Karpas-422 (cell line): ENCODE measurements around the gene RBKS. TPM values are rescaled to one million over a fixed set of nuclear protein-coding genes. Genes with fewer than 3 reads are reported as not detected.

Experiments used
- DNase-seq: peaks from one replicate; pipeline ENCODE4 v3.0.0-alpha.2; 2015
- H2AFZ ChIP-seq: fragments of 200-600 bp; sonication (generic); 2 replicates; pipeline ENCODE4 v1.6.1; 2014; ENCODE audit warnings: antibody characterized with exemption, low read length, mixed read lengths
- H3K27ac ChIP-seq: fragments of 200-600 bp; sonication (generic); 2 replicates; pipeline ENCODE4 v1.5.1; 2014; ENCODE audit warnings: mild to moderate bottlenecking, low read length, moderate library complexity
- H3K27me3 ChIP-seq: fragments of 200-600 bp; sonication (generic); 2 replicates; pipeline ENCODE4 v1.6.1; 2014; ENCODE audit warnings: low read length, mixed read lengths
- H3K36me3 ChIP-seq: fragments of 200-600 bp; sonication (generic); 2 replicates; pipeline ENCODE4 v1.6.1; 2014; ENCODE audit warnings: low read length, mixed read lengths; ENCODE audit not compliant: insufficient read depth
- H3K4me1 ChIP-seq: fragments of 200-600 bp; sonication (generic); 2 replicates; pipeline ENCODE4 v1.6.1; 2014; ENCODE audit warnings: mild to moderate bottlenecking, low read length, mixed read lengths
- H3K4me2 ChIP-seq: fragments of 200-600 bp; sonication (generic); 2 replicates; pipeline ENCODE4 v1.6.1; 2014; ENCODE audit warnings: low read length, low read depth, mild to moderate bottlenecking; ENCODE audit not compliant: poor library complexity, severe bottlenecking
- H3K4me3 ChIP-seq: fragments of 200-600 bp; sonication (generic); 2 replicates; pipeline ENCODE4 v1.5.1; 2014; ENCODE audit warnings: mild to moderate bottlenecking, antibody characterized with exemption, low read length, mixed read lengths
- H3K79me2 ChIP-seq: fragments of 200-600 bp; sonication (generic); 2 replicates; pipeline ENCODE4 v1.6.1; 2014; ENCODE audit warnings: mild to moderate bottlenecking, low read length, mixed read lengths
- H3K9ac ChIP-seq: fragments of 200-600 bp; sonication (generic); 2 replicates; pipeline ENCODE4 v1.6.0; 2014; ENCODE audit warnings: low read length
- H3K9me2 ChIP-seq: fragments of 200-600 bp; sonication (generic), shearing (Covaris generic); replicated peaks from 2 replicates; pipeline ENCODE4 v1.6.0; 2014; ENCODE audit warnings: mild to moderate bottlenecking, low read length, moderate library complexity; ENCODE audit not compliant: insufficient read depth
- H3K9me3 ChIP-seq: fragments of 300-700, 200-600 bp; sonication (generic); 2 replicates; pipeline ENCODE4 v1.6.1; 2014; ENCODE audit warnings: low read length, mixed read lengths
- H4K20me1 ChIP-seq: fragments of 200-600 bp; sonication (generic); 2 replicates; pipeline ENCODE4 v1.6.1; 2014; ENCODE audit warnings: mild to moderate bottlenecking, antibody characterized with exemption, low read length, low read depth; ENCODE audit not compliant: insufficient read depth
- total RNA-seq: library from RNA; depleted of rRNA; stranded (reverse); fragments of >200 nt; shearing (Covaris generic); gene quantifications from 2 replicates; pipeline ENCODE4 v1.2.3, GENCODE V29; 2014; ENCODE audit warnings: low replicate concordance

RBKS gene
- total RNA-seq, 1 experiment from 2014 or later, result 1.6 TPM

- H3K4me1 ChIP-seq, result peaks cover 14% of the 10 kb centered on the region
- no peak overlapping the region for H3K4me3 ChIP-seq
- no peak for DNase-seq
- no peak overlapping the region for H3K27ac ChIP-seq
- peaks cover 22% of the 10 kb centered on the region for H4K20me1 ChIP-seq
- H2AFZ ChIP-seq, result no peak overlapping the region
- H3K9me3 ChIP-seq, result no peaks in the 10 kb centered on the region
- no peak overlapping the region for H3K4me2 ChIP-seq
- no peak overlapping the region for H3K9ac ChIP-seq
- 0 out of 2 replicates have a peak, but pooled peaks cover 5% of the 10 kb centered on the region for H3K79me2 ChIP-seq
- H3K27me3 ChIP-seq, result no peaks in the 10 kb centered on the region
- no peaks in the 10 kb centered on the region for H3K36me3 ChIP-seq
- no peaks in the 10 kb centered on the region for H3K9me2 ChIP-seq
These were observed 24.0 kb upstream of the RBKS start for GRCh38 chr2:27914041-27914804.

DNA sequence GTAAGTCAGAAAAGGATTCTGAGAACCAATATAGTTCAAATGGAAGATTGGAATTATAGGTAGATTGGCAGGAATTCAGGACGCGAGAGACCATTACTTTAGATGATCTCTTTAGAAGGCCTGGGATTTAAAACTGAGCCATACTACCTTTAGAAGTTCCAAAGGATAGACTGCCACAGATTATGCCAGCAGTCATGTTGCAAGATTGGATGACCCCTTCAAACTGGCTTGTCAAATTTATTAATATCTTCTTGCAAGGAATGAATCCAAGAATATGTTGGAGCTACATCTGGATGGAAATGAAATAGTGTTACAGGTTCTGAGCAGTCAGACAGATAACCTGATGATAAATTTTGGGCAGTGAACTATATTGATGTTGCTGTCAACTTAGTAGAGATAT lies 22.3 kb upstream of the RBKS start:
- no peak overlapping the region for H3K27ac ChIP-seq
- no peak for DNase-seq
- H3K9me2 ChIP-seq, result no peaks in the 10 kb centered on the region
- H3K4me2 ChIP-seq, result no peak overlapping the region
- no peak overlapping the region for H3K9ac ChIP-seq
- no peak overlapping the region for H2AFZ ChIP-seq
- 0 out of 2 replicates have a peak, but pooled peaks cover 5% of the 10 kb centered on the region for H3K79me2 ChIP-seq
- H3K9me3 ChIP-seq, result no peaks in the 10 kb centered on the region
- peaks cover 22% of the 10 kb centered on the region for H4K20me1 ChIP-seq
- H3K27me3 ChIP-seq, result no peaks in the 10 kb centered on the region
- H3K36me3 ChIP-seq, result no peaks in the 10 kb centered on the region
- peaks cover 14% of the 10 kb centered on the region for H3K4me1 ChIP-seq
- no peak overlapping the region for H3K4me3 ChIP-seq

GRCh38 chr2:27911458-27912210 lies 21.4 kb upstream of the RBKS start:
- Histone ChIP-seq H3K4me2 (peak overlapping the region; percentile 36), H3K9ac (no peak overlapping the region), H3K9me3 (no peaks in the 10 kb centered on the region), H3K9me2 (no peaks in the 10 kb centered on the region), H4K20me1 (peaks cover 22% of the 10 kb centered on the region), H3K27ac (no peak overlapping the region), H2AFZ (no peak overlapping the region), H3K27me3 (no peaks in the 10 kb centered on the region), H3K36me3 (no peaks in the 10 kb centered on the region), H3K4me3 (no peak overlapping the region), H3K79me2 (0 out of 2 replicates have a peak, but pooled peaks cover 5% of the 10 kb centered on the region), H3K4me1 (peaks cover 14% of the 10 kb centered on the region)
- DNase-seq, result peak; percentile 49

DNA sequence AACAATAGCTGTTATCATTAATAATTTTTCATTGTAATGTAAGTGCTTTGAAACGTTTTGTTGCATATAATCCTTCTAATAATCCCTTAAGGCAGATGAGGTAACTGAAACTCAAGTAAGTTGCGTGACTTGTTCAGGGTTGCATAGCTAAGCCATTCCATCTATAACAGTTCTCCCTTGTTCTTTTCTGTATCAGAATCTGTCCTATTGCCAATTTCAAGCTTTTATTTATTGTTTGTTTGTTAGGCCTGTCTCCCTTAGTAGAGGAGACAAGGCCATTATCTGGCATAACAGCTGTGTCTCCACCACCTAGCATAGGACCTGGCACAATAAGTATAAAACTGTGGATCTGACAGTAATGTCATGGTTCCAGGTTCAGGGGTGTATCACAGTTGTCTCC lies 19.7 kb upstream of the RBKS start:
- Histone ChIP-seq H3K4me1 (peaks cover 14% of the 10 kb centered on the region), H4K20me1 (peaks cover 25% of the 10 kb centered on the region), H3K4me3 (no peak overlapping the region), H3K9me3 (no peaks in the 10 kb centered on the region), H2AFZ (no peak overlapping the region), H3K27ac (no peak overlapping the region), H3K79me2 (0 out of 2 replicates have a peak, but pooled peaks cover 5% of the 10 kb centered on the region), H3K4me2 (no peak overlapping the region), H3K9ac (no peak overlapping the region), H3K9me2 (no peaks in the 10 kb centered on the region), H3K27me3 (no peaks in the 10 kb centered on the region), H3K36me3 (no peaks in the 10 kb centered on the region)
- DNase-seq, result peak; percentile 2

DNA sequence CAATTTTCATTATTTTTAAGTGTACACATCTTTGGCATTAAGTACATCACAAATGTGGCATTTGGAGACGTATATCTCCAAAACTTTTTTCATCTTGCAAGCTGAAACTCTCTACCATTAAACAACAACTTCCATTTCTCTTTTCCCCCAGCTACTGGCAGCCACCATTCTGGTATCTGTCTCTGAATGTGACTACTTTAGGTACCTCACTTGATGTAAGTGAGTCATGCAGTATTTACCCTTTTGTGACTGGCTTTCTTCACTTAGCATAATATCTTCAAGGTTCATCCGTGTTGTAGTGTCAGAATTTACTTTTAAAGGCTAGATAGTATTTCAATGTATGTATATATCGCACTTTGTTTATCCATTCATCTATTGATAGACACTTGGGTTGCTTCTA lies 17.4 kb upstream of the RBKS start:
- no peak overlapping the region for H3K4me3 ChIP-seq
- no peaks in the 10 kb centered on the region for H3K9me3 ChIP-seq
- DNase-seq, result peak; percentile 36
- no peak overlapping the region for H3K4me2 ChIP-seq
- H3K79me2 ChIP-seq, result no peaks in the 10 kb centered on the region
- no peaks in the 10 kb centered on the region for H3K9me2 ChIP-seq
- H3K36me3 ChIP-seq, result no peaks in the 10 kb centered on the region
- H3K4me1 ChIP-seq, result peaks cover 14% of the 10 kb centered on the region
- H4K20me1 ChIP-seq, result peaks cover 15% of the 10 kb centered on the region
- H3K9ac ChIP-seq, result no peak overlapping the region
- H3K27me3 ChIP-seq, result no peaks in the 10 kb centered on the region
- H3K27ac ChIP-seq, result no peak overlapping the region
- H2AFZ ChIP-seq, result no peak overlapping the region

GRCh38 chr2:27906074-27906473 lies 15.9 kb upstream of the RBKS start:
- Histone ChIP-seq H3K27ac (no peak overlapping the region), H3K9me3 (no peaks in the 10 kb centered on the region), H2AFZ (no peak overlapping the region), H3K4me2 (no peak overlapping the region), H3K36me3 (no peaks in the 10 kb centered on the region), H4K20me1 (0 out of 2 replicates have a peak, but pooled peaks cover 9% of the 10 kb centered on the region), H3K4me1 (peaks cover 5% of the 10 kb centered on the region), H3K9ac (no peak overlapping the region), H3K9me2 (no peaks in the 10 kb centered on the region), H3K4me3 (no peak overlapping the region), H3K79me2 (0 out of 2 replicates have a peak, but pooled peaks cover 3% of the 10 kb centered on the region), H3K27me3 (no peaks in the 10 kb centered on the region)
- DNase-seq, result no peak

GRCh38 chr2:27904405-27904665 lies 14.1 kb upstream of the RBKS start:
- no peaks in the 10 kb centered on the region for H3K9me2 ChIP-seq
- no peak overlapping the region for H3K27ac ChIP-seq
- no peak overlapping the region for H3K4me2 ChIP-seq
- no peak overlapping the region for H3K4me3 ChIP-seq
- 0 out of 2 replicates have a peak, but pooled peaks cover 3% of the 10 kb centered on the region for H3K79me2 ChIP-seq
- no peak for DNase-seq
- no peaks in the 10 kb centered on the region for H3K36me3 ChIP-seq
- 0 out of 2 replicates have a peak, but pooled peaks cover 5% of the 10 kb centered on the region for H4K20me1 ChIP-seq
- no peak overlapping the region for H2AFZ ChIP-seq
- H3K4me1 ChIP-seq, result no peaks in the 10 kb centered on the region
- no peaks in the 10 kb centered on the region for H3K9me3 ChIP-seq
- H3K9ac ChIP-seq, result no peak overlapping the region
- no peaks in the 10 kb centered on the region for H3K27me3 ChIP-seq

DNA sequence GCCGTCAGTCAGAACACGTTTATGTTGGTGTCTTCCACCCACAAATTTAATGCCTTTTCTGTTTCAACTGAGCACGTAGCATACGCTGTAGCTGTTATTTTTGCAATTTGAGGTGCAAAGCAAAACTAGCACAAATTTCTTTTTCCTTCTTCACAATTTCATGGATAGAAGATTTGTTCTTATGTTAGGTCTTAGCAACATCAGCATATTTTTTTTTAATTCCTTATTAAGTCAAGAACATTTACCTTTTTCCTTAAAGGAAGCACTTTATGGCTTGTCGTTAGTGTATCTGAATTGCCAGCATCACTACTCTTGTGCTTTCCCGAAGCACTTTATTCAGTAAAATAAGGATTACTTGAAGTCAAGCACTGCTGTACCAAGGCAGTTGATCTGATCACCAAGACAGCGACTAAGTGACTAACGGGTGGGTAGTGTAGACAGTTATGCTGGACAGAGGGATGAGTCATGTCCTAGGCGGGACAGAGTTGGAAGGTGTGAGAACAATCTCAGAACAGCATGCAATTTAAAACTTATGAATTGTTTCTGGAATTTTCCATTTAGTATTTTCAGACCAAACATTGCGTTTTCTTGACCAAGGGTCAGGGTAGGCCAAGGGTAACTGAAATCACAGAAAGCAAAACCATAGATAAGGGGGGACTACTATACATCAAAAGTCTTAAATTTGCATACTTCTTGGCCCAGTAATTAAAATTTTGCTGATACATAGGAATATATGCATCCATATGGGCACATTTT lies 13.6 kb upstream of the RBKS start:
- Histone ChIP-seq H2AFZ (no peak overlapping the region), H3K4me1 (no peaks in the 10 kb centered on the region), H3K4me3 (no peak overlapping the region), H3K9ac (no peak overlapping the region), H3K9me2 (no peaks in the 10 kb centered on the region), H4K20me1 (0 out of 2 replicates have a peak, but pooled peaks cover 5% of the 10 kb centered on the region), H3K4me2 (no peak overlapping the region), H3K79me2 (0 out of 2 replicates have a peak, but pooled peaks cover 3% of the 10 kb centered on the region), H3K27ac (no peak overlapping the region), H3K36me3 (no peaks in the 10 kb centered on the region), H3K27me3 (no peaks in the 10 kb centered on the region), H3K9me3 (no peaks in the 10 kb centered on the region)
- no peak for DNase-seq
